ENCODE measurements around the gene RSU1. TPM values are rescaled to one million over a fixed set of nuclear protein-coding genes. Genes with fewer than 3 reads are reported as not detected.
A peak's percentile ranks its signal among the peaks of the same experiment; 100 is the strongest.

The RSU1 gene
- 143 TPM for polyA plus RNA-seq (2013, experiment 1 of 2)
- polyA plus RNA-seq (2013, experiment 2 of 2) = 145 TPM

DNA sequence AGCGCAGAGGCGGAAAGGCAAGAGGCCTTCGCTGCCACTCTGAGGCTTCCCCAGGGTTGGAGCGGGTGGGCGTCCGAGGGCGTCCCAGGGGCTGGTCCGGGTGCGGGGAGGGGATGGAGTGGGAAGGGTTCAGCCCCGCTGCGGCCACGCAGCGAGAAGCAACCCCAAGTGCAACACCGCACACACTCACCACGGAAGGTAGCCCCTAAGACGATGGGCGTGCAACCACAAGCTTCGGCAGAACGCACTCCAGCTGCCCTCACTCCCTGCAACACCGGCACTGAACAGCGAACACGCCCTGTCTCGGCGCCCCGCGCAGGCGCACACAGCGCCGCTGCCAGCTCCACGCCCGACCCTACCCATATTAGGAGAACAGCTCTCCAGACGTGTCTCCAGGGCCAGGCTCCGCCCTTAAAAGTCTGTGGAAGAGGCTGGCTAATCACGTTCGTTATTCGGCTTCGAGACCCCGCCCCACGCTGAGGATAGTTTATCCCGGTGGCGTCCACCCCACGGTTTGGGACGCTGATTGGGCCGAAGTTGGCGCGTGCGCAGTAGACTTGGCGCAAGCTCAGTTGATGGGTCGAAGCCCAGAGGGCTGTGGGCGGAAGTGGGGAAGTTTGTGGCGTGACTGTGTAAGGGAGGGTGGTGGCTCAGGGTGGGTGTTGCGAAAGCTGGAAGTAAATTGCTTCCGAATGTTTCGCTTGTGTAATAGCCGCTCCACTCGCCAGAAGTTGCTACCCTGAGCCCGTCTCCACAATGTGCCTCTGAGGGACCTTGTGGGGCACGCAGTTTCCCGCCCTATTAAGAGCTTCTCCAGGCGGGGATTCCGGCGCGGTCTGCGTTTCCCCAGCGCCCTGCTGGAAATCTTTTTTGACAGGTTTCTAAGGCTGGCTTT is at the start of gene RSU1:
TSS of gene RSU1 (minus strand) at position 300 of the 895 bp plus-strand sequence. CDS start 343 bp downstream, outside the sequence.
- Histone ChIP-seq H2AK5ac (ENCODE audit: low read length, severe bottlenecking) (no peak within 1 kb of the TSS), H3K4me3 (ENCODE audit: insufficient read depth in 1 of 2, low read depth in 1 of 2, low read length in 2 of 2) (peak within 1 kb of the TSS; percentile 90 to 91), H3K27me3 (ENCODE audit: control insufficient read depth in 1 of 2, insufficient read depth in 1 of 2, low read length in 2 of 2) (no peaks in the 10 kb centered on the region), H4K91ac (ENCODE audit: low read length) (no peak within 1 kb of the TSS), H3K4me2 (ENCODE audit: low read length, poor library complexity, severe bottlenecking) (peak within 1 kb of the TSS; percentile 84), H3K9me3 (ENCODE audit: control insufficient read depth, low read length) (peaks cover 11% of the 10 kb centered on the region), H2BK5ac (ENCODE audit: low read depth, low read length, poor library complexity, severe bottlenecking) (peak within 1 kb of the TSS; percentile 20), H4K8ac (ENCODE audit: low read length) (peak within 1 kb of the TSS; percentile 57), H3K14ac (ENCODE audit: low read length in 2 of 2) (peak within 1 kb of the TSS in 1 of 2 experiments; percentile 53), H2BK120ac (ENCODE audit: low read depth, low read length) (peak within 1 kb of the TSS; percentile 66), H3K23ac (ENCODE audit: low read length in 2 of 2) (peak within 1 kb of the TSS in 1 of 2 experiments; percentile 46), H3K9ac (ENCODE audit: low read length) (peak within 1 kb of the TSS; percentile 91), H3K79me1 (replicated peaks; ENCODE audit: low read length, poor library complexity, severe bottlenecking) (peaks cover 12% of the 10 kb centered on the region), H2BK15ac (ENCODE audit: low read depth, poor library complexity, severe bottlenecking) (no peak within 1 kb of the TSS), H3K4ac (ENCODE audit: low read depth in 1 of 2, low read length in 2 of 2) (peak within 1 kb of the TSS in 1 of 2 experiments; percentile 11), H3K27ac (ENCODE audit: low read length, poor library complexity, severe bottlenecking) (peak within 1 kb of the TSS; percentile 80), H3K36me3 (ENCODE audit: control insufficient read depth in 1 of 2, insufficient read depth in 2 of 2, low read depth in 1 of 2, low read length in 2 of 2) (peaks cover 0 to 34% of the 10 kb centered on the region in 2 experiments), H2AFZ (ENCODE audit: low read depth, low read length) (peak within 1 kb of the TSS; percentile 86), H3K18ac (ENCODE audit: low read depth in 1 of 2, low read length in 2 of 2) (peak within 1 kb of the TSS; percentile 64 to 92), H3K4me1 (ENCODE audit: control insufficient read depth, insufficient read depth, low read depth, low read length) (peaks cover 8% of the 10 kb centered on the region), H2BK12ac (ENCODE audit: low read length in 2 of 2) (peak within 1 kb of the TSS in 1 of 2 experiments; percentile 15)
- DNase-seq = peak; percentile 100
- under 1% methylated on average over 55 of the region's 65 CpGs for WGBS

DNA sequence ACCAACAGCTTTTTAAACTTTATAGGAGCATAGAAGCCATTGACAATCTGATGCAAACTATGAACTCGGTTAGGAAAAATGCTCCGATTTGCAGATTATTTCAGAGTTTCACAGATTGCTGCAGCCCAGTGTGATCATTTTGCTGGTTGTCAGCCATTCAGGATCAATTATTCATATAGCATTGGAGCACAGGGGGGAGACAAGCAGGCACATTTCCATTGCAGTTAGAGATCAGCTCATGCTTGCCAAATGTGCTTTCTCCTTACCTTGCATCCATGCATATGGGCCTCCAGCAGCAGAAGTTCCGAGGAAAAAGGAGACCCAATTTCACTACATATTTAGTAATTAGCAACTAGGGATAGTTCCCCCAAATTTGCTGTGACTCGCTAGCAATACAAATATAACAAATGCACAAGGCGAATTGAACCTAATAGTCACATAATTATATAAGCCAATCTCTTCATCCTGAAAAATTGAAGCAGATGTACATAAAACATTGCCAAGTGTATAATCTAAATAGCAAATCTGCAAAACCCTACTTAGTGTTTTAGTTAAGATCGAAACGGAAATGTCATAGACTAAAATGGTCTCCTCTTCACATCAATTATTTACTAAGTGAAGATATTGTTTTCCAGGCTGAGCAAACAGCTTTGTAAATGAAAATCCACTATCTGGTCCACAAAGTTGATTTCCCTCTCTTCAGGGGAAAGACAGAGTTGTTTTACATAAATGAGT is 49.5 kb upstream of the RSU1 start:
- Histone ChIP-seq H3K4me2 (ENCODE audit: low read length, poor library complexity, severe bottlenecking) (no peak overlapping the region), H3K79me1 (replicated peaks; ENCODE audit: low read length, poor library complexity, severe bottlenecking) (no peaks in the 10 kb centered on the region)
- 90% methylated on average over 5 of the region's 7 CpGs for WGBS

GRCh38 chr10:16865766-16866165 is 48.5 kb upstream of the RSU1 start:
- H4K91ac ChIP-seq (ENCODE audit: low read length) = no peak overlapping the region
- DNase-seq = no peak
- H2BK15ac ChIP-seq (ENCODE audit: low read depth, poor library complexity, severe bottlenecking) = no peak overlapping the region
- H3K4me2 ChIP-seq (ENCODE audit: low read length, poor library complexity, severe bottlenecking) = no peak overlapping the region
- no peak overlapping the region for H2BK5ac ChIP-seq (ENCODE audit: low read depth, low read length, poor library complexity, severe bottlenecking)
- H3K4me3 ChIP-seq (ENCODE audit: insufficient read depth in 1 of 2, low read depth in 1 of 2, low read length in 2 of 2) = no peak overlapping the region
- no peaks in the 10 kb centered on the region for H3K79me1 ChIP-seq (replicated peaks; ENCODE audit: low read length, poor library complexity, severe bottlenecking)
- H3K9me3 ChIP-seq (ENCODE audit: control insufficient read depth, low read length) = no peaks in the 10 kb centered on the region
- peak overlapping the region in 1 of 2 experiments; percentile 67 for H3K4ac ChIP-seq (ENCODE audit: low read depth in 1 of 2, low read length in 2 of 2)
- H3K23ac ChIP-seq (ENCODE audit: low read length in 2 of 2) = no peak overlapping the region
- no peak overlapping the region for H2AK5ac ChIP-seq (ENCODE audit: low read length, severe bottlenecking)
- H2BK120ac ChIP-seq (ENCODE audit: low read depth, low read length) = no peak overlapping the region
- H2AFZ ChIP-seq (ENCODE audit: low read depth, low read length) = no peak overlapping the region
- H2BK12ac ChIP-seq (ENCODE audit: low read length in 2 of 2) = no peak overlapping the region
- H3K27me3 ChIP-seq (ENCODE audit: control insufficient read depth in 1 of 2, insufficient read depth in 1 of 2, low read length in 2 of 2) = no peaks in the 10 kb centered on the region
- no peak overlapping the region for H3K9ac ChIP-seq (ENCODE audit: low read length)
- H3K4me1 ChIP-seq (ENCODE audit: control insufficient read depth, insufficient read depth, low read depth, low read length) = no peaks in the 10 kb centered on the region
- H3K14ac ChIP-seq (ENCODE audit: low read length in 2 of 2) = no peak overlapping the region
- no peak overlapping the region for H4K8ac ChIP-seq (ENCODE audit: low read length)
- H3K27ac ChIP-seq (ENCODE audit: low read length, poor library complexity, severe bottlenecking) = no peak overlapping the region
- H3K18ac ChIP-seq (ENCODE audit: low read depth in 1 of 2, low read length in 2 of 2) = no peak overlapping the region
- H3K36me3 ChIP-seq (ENCODE audit: control insufficient read depth in 1 of 2, insufficient read depth in 2 of 2, low read depth in 1 of 2, low read length in 2 of 2) = no peaks in the 10 kb centered on the region
- WGBS = 91% methylated on average over 7 of the region's 7 CpGs

More for the DNA sequence above, 49.5 kb upstream of the RSU1 start:
- H2BK5ac ChIP-seq (ENCODE audit: low read depth, low read length, poor library complexity, severe bottlenecking) = no peak overlapping the region
- no peak overlapping the region for H3K4me3 ChIP-seq (ENCODE audit: insufficient read depth in 1 of 2, low read depth in 1 of 2, low read length in 2 of 2)
- no peaks in the 10 kb centered on the region for H3K4me1 ChIP-seq (ENCODE audit: control insufficient read depth, insufficient read depth, low read depth, low read length)
- H2AK5ac ChIP-seq (ENCODE audit: low read length, severe bottlenecking) = no peak overlapping the region
- H4K8ac ChIP-seq (ENCODE audit: low read length) = no peak overlapping the region
- no peak overlapping the region for H2BK12ac ChIP-seq (ENCODE audit: low read length in 2 of 2)
- no peak overlapping the region for H3K4ac ChIP-seq (ENCODE audit: low read depth in 1 of 2, low read length in 2 of 2)
- H3K18ac ChIP-seq (ENCODE audit: low read depth in 1 of 2, low read length in 2 of 2) = no peak overlapping the region
- no peaks in the 10 kb centered on the region for H3K9me3 ChIP-seq (ENCODE audit: control insufficient read depth, low read length)
- H4K91ac ChIP-seq (ENCODE audit: low read length) = no peak overlapping the region
- H3K14ac ChIP-seq (ENCODE audit: low read length in 2 of 2) = no peak overlapping the region
- H2BK120ac ChIP-seq (ENCODE audit: low read depth, low read length) = no peak overlapping the region
- no peaks in the 10 kb centered on the region for H3K27me3 ChIP-seq (ENCODE audit: control insufficient read depth in 1 of 2, insufficient read depth in 1 of 2, low read length in 2 of 2)
- H2AFZ ChIP-seq (ENCODE audit: low read depth, low read length) = no peak overlapping the region
- H3K23ac ChIP-seq (ENCODE audit: low read length in 2 of 2) = no peak overlapping the region
- H2BK15ac ChIP-seq (ENCODE audit: low read depth, poor library complexity, severe bottlenecking) = no peak overlapping the region
- no peak overlapping the region for H3K9ac ChIP-seq (ENCODE audit: low read length)
- H3K36me3 ChIP-seq (ENCODE audit: control insufficient read depth in 1 of 2, insufficient read depth in 2 of 2, low read depth in 1 of 2, low read length in 2 of 2) = no peaks in the 10 kb centered on the region
- no peak for DNase-seq
- H3K27ac ChIP-seq (ENCODE audit: low read length, poor library complexity, severe bottlenecking) = no peak overlapping the region

DNA sequence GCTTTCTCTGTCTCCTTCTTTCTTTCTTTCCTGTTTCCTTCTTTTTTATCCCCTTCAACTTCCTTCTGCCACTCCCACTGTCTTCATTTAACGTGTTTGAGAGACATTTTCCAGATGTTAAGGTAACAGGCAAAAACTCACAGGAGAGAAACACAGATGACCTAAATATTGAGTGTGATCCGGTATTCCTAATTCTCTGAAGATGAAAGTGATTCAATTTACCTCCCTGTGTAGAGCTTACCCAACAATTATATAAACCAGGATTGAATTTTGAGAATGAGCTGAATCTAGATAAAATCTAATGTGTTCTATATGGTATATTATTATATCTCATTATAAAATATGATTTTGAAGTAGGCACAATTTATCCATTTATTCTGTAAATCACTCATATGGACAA is 46.5 kb upstream of the RSU1 start:
- Histone ChIP-seq H3K23ac (ENCODE audit: low read length in 2 of 2) (no peak overlapping the region), H2BK120ac (ENCODE audit: low read depth, low read length) (no peak overlapping the region), H2BK12ac (ENCODE audit: low read length in 2 of 2) (no peak overlapping the region), H4K8ac (ENCODE audit: low read length) (no peak overlapping the region), H3K27me3 (ENCODE audit: control insufficient read depth in 1 of 2, insufficient read depth in 1 of 2, low read length in 2 of 2) (no peaks in the 10 kb centered on the region), H3K79me1 (replicated peaks; ENCODE audit: low read length, poor library complexity, severe bottlenecking) (no peaks in the 10 kb centered on the region), H2AFZ (ENCODE audit: low read depth, low read length) (no peak overlapping the region), H4K91ac (ENCODE audit: low read length) (no peak overlapping the region), H3K9ac (ENCODE audit: low read length) (no peak overlapping the region), H3K18ac (ENCODE audit: low read depth in 1 of 2, low read length in 2 of 2) (no peak overlapping the region), H2BK15ac (ENCODE audit: low read depth, poor library complexity, severe bottlenecking) (no peak overlapping the region), H3K27ac (ENCODE audit: low read length, poor library complexity, severe bottlenecking) (no peak overlapping the region), H2AK5ac (ENCODE audit: low read length, severe bottlenecking) (no peak overlapping the region), H3K36me3 (ENCODE audit: control insufficient read depth in 1 of 2, insufficient read depth in 2 of 2, low read depth in 1 of 2, low read length in 2 of 2) (no peaks in the 10 kb centered on the region), H3K14ac (ENCODE audit: low read length in 2 of 2) (no peak overlapping the region), H3K4me2 (ENCODE audit: low read length, poor library complexity, severe bottlenecking) (no peak overlapping the region), H3K4ac (ENCODE audit: low read depth in 1 of 2, low read length in 2 of 2) (no peak overlapping the region), H3K9me3 (ENCODE audit: control insufficient read depth, low read length) (no peaks in the 10 kb centered on the region), H3K4me3 (ENCODE audit: insufficient read depth in 1 of 2, low read depth in 1 of 2, low read length in 2 of 2) (no peak overlapping the region), H2BK5ac (ENCODE audit: low read depth, low read length, poor library complexity, severe bottlenecking) (no peak overlapping the region), H3K4me1 (ENCODE audit: control insufficient read depth, insufficient read depth, low read depth, low read length) (no peaks in the 10 kb centered on the region)
- 100% methylated on average over 1 of the region's 2 CpGs for WGBS
- no peak for DNase-seq
